ENCODE results near the gene AASDH. TPM values are rescaled to one million over a fixed set of nuclear protein-coding genes. Genes with fewer than 3 reads are reported as not detected.

The AASDH gene, protein sequence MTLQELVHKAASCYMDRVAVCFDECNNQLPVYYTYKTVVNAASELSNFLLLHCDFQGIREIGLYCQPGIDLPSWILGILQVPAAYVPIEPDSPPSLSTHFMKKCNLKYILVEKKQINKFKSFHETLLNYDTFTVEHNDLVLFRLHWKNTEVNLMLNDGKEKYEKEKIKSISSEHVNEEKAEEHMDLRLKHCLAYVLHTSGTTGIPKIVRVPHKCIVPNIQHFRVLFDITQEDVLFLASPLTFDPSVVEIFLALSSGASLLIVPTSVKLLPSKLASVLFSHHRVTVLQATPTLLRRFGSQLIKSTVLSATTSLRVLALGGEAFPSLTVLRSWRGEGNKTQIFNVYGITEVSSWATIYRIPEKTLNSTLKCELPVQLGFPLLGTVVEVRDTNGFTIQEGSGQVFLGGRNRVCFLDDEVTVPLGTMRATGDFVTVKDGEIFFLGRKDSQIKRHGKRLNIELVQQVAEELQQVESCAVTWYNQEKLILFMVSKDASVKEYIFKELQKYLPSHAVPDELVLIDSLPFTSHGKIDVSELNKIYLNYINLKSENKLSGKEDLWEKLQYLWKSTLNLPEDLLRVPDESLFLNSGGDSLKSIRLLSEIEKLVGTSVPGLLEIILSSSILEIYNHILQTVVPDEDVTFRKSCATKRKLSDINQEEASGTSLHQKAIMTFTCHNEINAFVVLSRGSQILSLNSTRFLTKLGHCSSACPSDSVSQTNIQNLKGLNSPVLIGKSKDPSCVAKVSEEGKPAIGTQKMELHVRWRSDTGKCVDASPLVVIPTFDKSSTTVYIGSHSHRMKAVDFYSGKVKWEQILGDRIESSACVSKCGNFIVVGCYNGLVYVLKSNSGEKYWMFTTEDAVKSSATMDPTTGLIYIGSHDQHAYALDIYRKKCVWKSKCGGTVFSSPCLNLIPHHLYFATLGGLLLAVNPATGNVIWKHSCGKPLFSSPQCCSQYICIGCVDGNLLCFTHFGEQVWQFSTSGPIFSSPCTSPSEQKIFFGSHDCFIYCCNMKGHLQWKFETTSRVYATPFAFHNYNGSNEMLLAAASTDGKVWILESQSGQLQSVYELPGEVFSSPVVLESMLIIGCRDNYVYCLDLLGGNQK
- total RNA-seq (2012; rRNA removed) (12.0 and 13.1 TPM in 2 replicates), polyA plus RNA-seq (2012; rRNA removed) (3.5 and 4.7 TPM in 2 replicates), Bru-seq, nascent RNA (percentile 59 among the genes with signal in this experiment), BruChase-seq, experiment 1, labeled RNA remaining after a 6-hour chase (percentile 58 among the genes with signal in this experiment), BruChase-seq, experiment 2, labeled RNA remaining after a 2-hour chase (percentile 63 among the genes with signal in this experiment)
- polyA plus RNA-seq (2012; cell fraction: cytosol; rRNA removed), result 0.66 and 0.74 TPM in 2 replicates
- polyA plus RNA-seq (2012; cell fraction: nucleus; rRNA removed; ENCODE audit: low replicate concordance), result 1.0 and 8.4 TPM in 2 replicates
- long read RNA-seq, partial matches to known transcripts, result 3 of 8 reads
- long read RNA-seq, other reads (novel, unspliced or antisense), result 4 of 8 reads

- H3K27me3 ChIP-seq (ENCODE audit: control insufficient read depth, insufficient read depth, low read length), result no peaks in the 10 kb centered on the region
- H2BK20ac ChIP-seq (ENCODE audit: low read depth, low read length), result peak within 1 kb of the TSS; percentile 15; the same call in 1 of the 2 replicates
- H4K20me1 ChIP-seq (ENCODE audit: insufficient read depth, low read length), result peaks cover 3% of the 10 kb centered on the region; the same call in 1 of the 2 replicates
- H3K9me3 ChIP-seq (ENCODE audit: control insufficient read depth, insufficient read depth, low read length), result no peaks in the 10 kb centered on the region
- H3K4ac ChIP-seq (ENCODE audit: low read depth, low read length), result peak within 1 kb of the TSS; percentile 88
- DNase-seq, result peak; percentile 95
- H2BK120ac ChIP-seq (ENCODE audit: low read depth, low read length), result peak within 1 kb of the TSS; percentile 60; the same call in 1 of the 2 replicates
- peak within 1 kb of the TSS; percentile 92 for H3K4me2 ChIP-seq (ENCODE audit: low read depth, low read length)
- H3K23ac ChIP-seq (ENCODE audit: low read depth, low read length), result peak within 1 kb of the TSS; percentile 85
- peak within 1 kb of the TSS; percentile 25; the same call in 1 of the 2 replicates for H2AK5ac ChIP-seq (ENCODE audit: low read depth, low read length)
- H3K36me3 ChIP-seq (ENCODE audit: control insufficient read depth, insufficient read depth, low read length), result no peaks in the 10 kb centered on the region; the same call in 1 of the 2 replicates
- H3K4me3 ChIP-seq (ENCODE audit: insufficient read depth, low read depth, low read length), result peak within 1 kb of the TSS; percentile 61
- BruUV-seq (replicated peaks), result TSS peak; percentile 78
- peaks cover 3% of the 10 kb centered on the region; the same call in 1 of the 2 replicates for H3K4me1 ChIP-seq (ENCODE audit: control insufficient read depth, insufficient read depth, low read length)
- ChIA-PET CTCF (no interaction called here), POLR2A (ENCODE audit: unreplicated experiment) (interaction anchor here (0.6 to 0.7 kb wide), 3 partner anchors 23 to 50 kb away, joined by 3 to 7 read pairs (median 4); no protein-coding TSS in a partner anchor)
- peak within 1 kb of the TSS; percentile 94 for H4K5ac ChIP-seq (ENCODE audit: low read depth, low read length)
- H2AFZ ChIP-seq (replicated peaks; ENCODE audit: low read length, poor library complexity), result peak within 1 kb of the TSS; percentile 97
- H3K56ac ChIP-seq (ENCODE audit: extremely low read depth, insufficient read depth, low read length), result peak within 1 kb of the TSS; percentile 92
- in situ Hi-C loops (cut with MboI; ENCODE audit: low sequenced_read_pairs) (no loop called here), dilution Hi-C loops (cut with HindIII; ENCODE audit: low sequenced_read_pairs, unreplicated experiment) (no loop called here), intact Hi-C loops (cut with micrococcal nuclease) (loop anchor here (2.0 kb wide), 2 partner anchors 49 to 439 kb away; partner anchors contain the start of genes CEP135 and PAICS)
- peaks cover 24 to 41% of the 10 kb centered on the region in 2 experiments for H3K79me1 ChIP-seq (ENCODE audit: low read depth in 1 of 2, low read length in 2 of 2)
- H2AK9ac ChIP-seq (replicated peaks; ENCODE audit: low read depth, low read length, poor library complexity), result peak within 1 kb of the TSS; percentile 83
- peak within 1 kb of the TSS; percentile 60; the same call in 1 of the 3 replicates for H2BK15ac ChIP-seq (ENCODE audit: low read depth, low read length)
- H3K9me1 ChIP-seq (ENCODE audit: insufficient read depth, low read length), result 0 out of 2 replicates have a peak, but pooled peaks cover 2% of the 10 kb centered on the region
- H3K14ac ChIP-seq (replicated peaks; ENCODE audit: low read depth, low read length), result peak within 1 kb of the TSS; percentile 93
- WGBS, 2 experiments (ENCODE audit: extremely low coverage in 2 of 2, insufficient read length in 1 of 2), result 0% methylated on average over 23 of the region's 57 CpGs; no CpG with 5 or more reads in 1 of the 2 experiments
- peak within 1 kb of the TSS; percentile 75 for H2BK5ac ChIP-seq (ENCODE audit: low read depth, low read length, poor library complexity, severe bottlenecking)
- ATAC-seq (ENCODE audit: low read depth), result peak; percentile 93
- peak within 1 kb of the TSS; percentile 97 for H3K9ac ChIP-seq (ENCODE audit: low read depth, low read length)
- H3K18ac ChIP-seq (ENCODE audit: low read depth, low read length), result peak within 1 kb of the TSS; percentile 53
- H4K91ac ChIP-seq (ENCODE audit: insufficient read depth, low read depth, low read length), result peak within 1 kb of the TSS; percentile 87
- peak within 1 kb of the TSS; percentile 89 for H3K27ac ChIP-seq (ENCODE audit: insufficient read depth, low read length)
- H4K8ac ChIP-seq (ENCODE audit: low read depth in 2 of 2, low read length in 2 of 2), result peak within 1 kb of the TSS; percentile 85 to 98
- TF ChIP-seq RCOR1 (IDR thresholded peaks at IDR 0.05; ENCODE audit: insufficient replicate concordance, low read length) (no peak), MAZ (IDR thresholded peaks at IDR 0.05; ENCODE audit: borderline replicate concordance, low read depth, low read length) (0 out of 2 replicates have a peak, but pooled peaks have one; percentile 27), MXI1 (IDR thresholded peaks at IDR 0.05; ENCODE audit: borderline replicate concordance, low read depth, low read length) (peak; percentile 88), CEBPB (IDR thresholded peaks at IDR 0.05; ENCODE audit: low read depth, low read length) (peak; percentile 63), BHLHE40 (IDR thresholded peaks at IDR 0.05; ENCODE audit: low read depth, low read length) (peak; percentile 44), POLR2A (IDR thresholded peaks at IDR 0.05; ENCODE audit: low read depth, low read length) (peak; percentile 93)
- TF ChIP-seq, protein P1, sequence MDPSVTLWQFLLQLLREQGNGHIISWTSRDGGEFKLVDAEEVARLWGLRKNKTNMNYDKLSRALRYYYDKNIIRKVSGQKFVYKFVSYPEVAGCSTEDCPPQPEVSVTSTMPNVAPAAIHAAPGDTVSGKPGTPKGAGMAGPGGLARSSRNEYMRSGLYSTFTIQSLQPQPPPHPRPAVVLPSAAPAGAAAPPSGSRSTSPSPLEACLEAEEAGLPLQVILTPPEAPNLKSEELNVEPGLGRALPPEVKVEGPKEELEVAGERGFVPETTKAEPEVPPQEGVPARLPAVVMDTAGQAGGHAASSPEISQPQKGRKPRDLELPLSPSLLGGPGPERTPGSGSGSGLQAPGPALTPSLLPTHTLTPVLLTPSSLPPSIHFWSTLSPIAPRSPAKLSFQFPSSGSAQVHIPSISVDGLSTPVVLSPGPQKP (IDR thresholded peaks at IDR 0.05; ENCODE audit: borderline replicate concordance, low read depth, low read length), result no peak
These were observed at the start of gene AASDH for GRCh38 chr4:56387023-56388001. Gene AASDH (minus strand): TSS chr4:56387491. CDS start chr4:56384299, 3,192 bp downstream.

All from IMR-90 (cell line).